ENCODE data around the gene FBXO48.

DNA sequence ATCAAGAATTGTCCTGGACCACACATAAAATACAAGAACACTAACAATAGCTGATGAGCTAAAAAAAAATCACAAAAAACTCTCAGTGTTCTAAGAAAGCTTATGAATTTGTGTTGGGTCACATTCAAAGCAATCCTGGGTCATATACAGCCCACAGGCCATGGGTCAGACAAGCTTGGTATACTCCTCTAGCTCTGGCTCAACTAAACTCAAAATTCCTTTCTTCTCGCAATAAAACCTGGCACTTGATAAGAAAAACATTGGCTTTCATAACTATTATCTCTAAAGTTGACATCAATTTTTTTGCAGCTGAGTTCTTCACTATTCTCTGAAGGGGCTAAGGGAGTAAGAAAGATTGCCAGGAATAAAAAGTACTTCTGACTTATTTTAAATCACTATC, 38.3 kb downstream of the FBXO48 start:
- TF ChIP-seq, protein P1, sequence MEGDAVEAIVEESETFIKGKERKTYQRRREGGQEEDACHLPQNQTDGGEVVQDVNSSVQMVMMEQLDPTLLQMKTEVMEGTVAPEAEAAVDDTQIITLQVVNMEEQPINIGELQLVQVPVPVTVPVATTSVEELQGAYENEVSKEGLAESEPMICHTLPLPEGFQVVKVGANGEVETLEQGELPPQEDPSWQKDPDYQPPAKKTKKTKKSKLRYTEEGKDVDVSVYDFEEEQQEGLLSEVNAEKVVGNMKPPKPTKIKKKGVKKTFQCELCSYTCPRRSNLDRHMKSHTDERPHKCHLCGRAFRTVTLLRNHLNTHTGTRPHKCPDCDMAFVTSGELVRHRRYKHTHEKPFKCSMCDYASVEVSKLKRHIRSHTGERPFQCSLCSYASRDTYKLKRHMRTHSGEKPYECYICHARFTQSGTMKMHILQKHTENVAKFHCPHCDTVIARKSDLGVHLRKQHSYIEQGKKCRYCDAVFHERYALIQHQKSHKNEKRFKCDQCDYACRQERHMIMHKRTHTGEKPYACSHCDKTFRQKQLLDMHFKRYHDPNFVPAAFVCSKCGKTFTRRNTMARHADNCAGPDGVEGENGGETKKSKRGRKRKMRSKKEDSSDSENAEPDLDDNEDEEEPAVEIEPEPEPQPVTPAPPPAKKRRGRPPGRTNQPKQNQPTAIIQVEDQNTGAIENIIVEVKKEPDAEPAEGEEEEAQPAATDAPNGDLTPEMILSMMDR (conservative IDR thresholded peaks at IDR 0.05; ENCODE audit: low read depth in 2 of 2), result no peak
- TF ChIP-seq REST (IDR thresholded peaks at IDR 0.05; ENCODE audit: unreplicated experiment), result no peak
- TF ChIP-seq POLR2AphosphoS5 (IDR thresholded peaks at IDR 0.05; ENCODE audit: low read depth), result no peak
- no peak for TF ChIP-seq EZH2 (IDR thresholded peaks at IDR 0.05; ENCODE audit: low read depth, unreplicated experiment)
- TF ChIP-seq NANOG (IDR thresholded peaks at IDR 0.05; ENCODE audit: borderline replicate concordance), result no peak
